PC-9 (cell line): ENCODE results near the gene PACRG.

Experiments
- CTCF ChIP-seq: fragments of 200-600 bp; sonication (generic); conservative IDR thresholded peaks from 2 replicates; pipeline ENCODE4 v1.6.1; 2017; ENCODE audit warnings: mixed run types, antibody characterized with exemption, mild to moderate bottlenecking, moderate library complexity
- EZH2 ChIP-seq: fragments of 200-600 bp; sonication (generic); IDR thresholded peaks from 2 replicates; pipeline ENCODE4 v1.8.0; 2017; ENCODE audit warnings: antibody characterized with exemption, low read depth

- TF ChIP-seq CTCF (no peak), EZH2 (no peak)
Measured at GRCh38 chr6:163136681-163137397, 409.1 kb downstream of the PACRG start.
